ENCODE measurements around the gene MYT1. TPM values are rescaled to one million over a fixed set of nuclear protein-coding genes. Genes with fewer than 3 reads are reported as not detected.
"Not testable (repeated sequence)": the region's sequence is repeated elsewhere in the genome, so short reads cannot be mapped to it uniquely, and the experiment has no call there.

MYT1 gene
- total RNA-seq, 1 donor from 2014 or later: 1.2 TPM

DNA sequence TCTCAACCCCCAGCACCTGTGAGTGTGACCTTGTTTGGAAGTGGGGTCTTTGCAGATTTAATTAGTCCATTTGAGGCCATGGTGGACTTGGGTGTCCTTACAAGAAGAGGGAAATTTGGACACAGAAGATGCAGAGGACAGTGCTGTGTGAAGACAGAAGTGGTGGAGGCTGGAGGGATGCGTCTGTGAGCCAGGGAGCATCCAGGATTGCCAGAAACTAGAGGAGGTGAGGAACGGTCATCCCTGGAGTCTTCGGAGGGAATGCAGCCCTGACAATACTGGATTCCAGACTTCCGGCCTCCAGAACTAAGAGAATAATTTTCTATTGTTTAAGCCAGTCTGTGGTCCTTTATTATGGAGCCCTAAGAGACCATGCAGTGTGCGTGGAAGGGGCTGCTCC, 34.0 kb upstream of the MYT1 start:
- H3K27ac Mint-ChIP-seq: no peak overlapping the region
- H3K9ac ChIP-seq: no peak overlapping the region
- no peaks in the 10 kb centered on the region for H4K20me1 ChIP-seq (ENCODE audit: low read depth)
- no peaks in the 10 kb centered on the region for H3K36me3 ChIP-seq
- no peak overlapping the region for H3K4me3 ChIP-seq
- H3K9me3 Mint-ChIP-seq: peaks cover 7% of the 10 kb centered on the region
- H3F3A ChIP-seq (ENCODE audit: low read depth): peaks cover 6% of the 10 kb centered on the region
- no peak overlapping the region for H3K4me3 Mint-ChIP-seq
- no peak overlapping the region for H3K4me2 ChIP-seq
- H3K36me3 Mint-ChIP-seq: no peaks in the 10 kb centered on the region
- no peak for DNase-seq (ENCODE audit: low spot score)
- no peak for TF ChIP-seq EZH2phosphoT487 (IDR thresholded peaks at IDR 0.05)
- TF ChIP-seq CTCF (IDR thresholded peaks at IDR 0.05): no peak
- TF ChIP-seq EZH2 (IDR thresholded peaks at IDR 0.05): no peak
- no peak overlapping the region for H3K27ac ChIP-seq
- peaks cover 10% of the 10 kb centered on the region for H3K27me3 ChIP-seq
- H2AFZ ChIP-seq (replicated peaks): no peak overlapping the region
- no peaks in the 10 kb centered on the region for H3K79me2 ChIP-seq (ENCODE audit: low read depth)
- H3K4me1 Mint-ChIP-seq: peaks cover 6% of the 10 kb centered on the region
- H3K4me1 ChIP-seq: no peaks in the 10 kb centered on the region
- peaks cover 8% of the 10 kb centered on the region for H3K27me3 Mint-ChIP-seq (ENCODE audit: insufficient read depth, low read depth)
- no peaks in the 10 kb centered on the region for H3K9me3 ChIP-seq (ENCODE audit: low read depth)

- Histone ChIP-seq H3K4me3 (no peak overlapping the region), H3K79me2 (ENCODE audit: low read depth) (no peaks in the 10 kb centered on the region), H3K9me3 (ENCODE audit: low read depth) (no peaks in the 10 kb centered on the region), H3K27me3 (peaks cover 10% of the 10 kb centered on the region), H2AFZ (replicated peaks) (no peak overlapping the region), H3K4me2 (no peak overlapping the region), H3K27ac (no peak overlapping the region), H3K4me1 (no peaks in the 10 kb centered on the region), H3K36me3 (no peaks in the 10 kb centered on the region), H3F3A (ENCODE audit: low read depth) (peaks cover 6% of the 10 kb centered on the region), H4K20me1 (ENCODE audit: low read depth) (no peaks in the 10 kb centered on the region), H3K9ac (no peak overlapping the region)
- no peak for TF ChIP-seq EZH2phosphoT487 (IDR thresholded peaks at IDR 0.05)
- no peaks in the 10 kb centered on the region for H3K36me3 Mint-ChIP-seq
- peaks cover 7% of the 10 kb centered on the region for H3K9me3 Mint-ChIP-seq
- DNase-seq (ENCODE audit: low spot score): no peak
- peaks cover 8% of the 10 kb centered on the region for H3K27me3 Mint-ChIP-seq (ENCODE audit: insufficient read depth, low read depth)
- H3K4me3 Mint-ChIP-seq: peak overlapping the region; percentile 47
- H3K27ac Mint-ChIP-seq: peak overlapping the region; percentile 12
- peaks cover 6% of the 10 kb centered on the region for H3K4me1 Mint-ChIP-seq
These were observed 33.4 kb upstream of the MYT1 start for GRCh38 chr20:64130876-64131275.

DNA sequence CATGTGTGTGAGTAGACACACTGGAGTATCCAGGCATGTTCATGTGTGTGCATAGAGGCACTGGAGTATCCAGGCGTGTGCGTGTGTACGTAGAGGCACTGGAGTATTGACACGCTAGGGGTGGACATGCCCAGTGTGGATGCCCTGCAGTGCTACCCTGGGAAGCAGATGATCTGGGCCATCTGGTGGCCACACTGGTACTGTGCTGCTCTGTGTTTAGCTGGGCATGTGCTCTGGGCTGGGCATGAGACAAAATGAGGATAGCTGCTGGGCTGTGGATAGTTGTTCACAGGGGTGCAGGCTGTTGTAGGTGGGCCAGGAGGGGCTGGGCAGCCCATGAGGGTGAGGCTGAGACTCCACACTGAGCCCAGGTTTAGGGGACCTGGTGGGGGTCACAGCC, 32.8 kb upstream of the MYT1 start:
- peaks cover 6% of the 10 kb centered on the region for H3K4me1 Mint-ChIP-seq
- Histone ChIP-seq H3K79me2 (ENCODE audit: low read depth) (no peaks in the 10 kb centered on the region), H2AFZ (replicated peaks) (no peak overlapping the region), H3K9ac (no peak overlapping the region), H3K27me3 (peaks cover 10% of the 10 kb centered on the region), H3K27ac (no peak overlapping the region), H3K9me3 (ENCODE audit: low read depth) (no peaks in the 10 kb centered on the region), H3K4me1 (no peaks in the 10 kb centered on the region), H3K4me3 (no peak overlapping the region), H3K4me2 (no peak overlapping the region), H3F3A (ENCODE audit: low read depth) (peaks cover under 1% of the 10 kb centered on the region), H4K20me1 (ENCODE audit: low read depth) (no peaks in the 10 kb centered on the region), H3K36me3 (no peaks in the 10 kb centered on the region)
- H3K27ac Mint-ChIP-seq: no peak overlapping the region
- DNase-seq (ENCODE audit: low spot score): no peak
- TF ChIP-seq EZH2 (IDR thresholded peaks at IDR 0.05): no peak
- no peak for TF ChIP-seq EZH2phosphoT487 (IDR thresholded peaks at IDR 0.05)
- no peak for TF ChIP-seq CTCF (IDR thresholded peaks at IDR 0.05)
- H3K4me3 Mint-ChIP-seq: no peak overlapping the region
- H3K9me3 Mint-ChIP-seq: peaks cover 7% of the 10 kb centered on the region
- H3K36me3 Mint-ChIP-seq: no peaks in the 10 kb centered on the region
- H3K27me3 Mint-ChIP-seq (ENCODE audit: insufficient read depth, low read depth): peaks cover 8% of the 10 kb centered on the region

- Histone ChIP-seq H4K20me1 (ENCODE audit: low read depth) (no peaks in the 10 kb centered on the region), H3K9ac (no peak overlapping the region), H3K36me3 (no peaks in the 10 kb centered on the region), H3K79me2 (ENCODE audit: low read depth) (no peaks in the 10 kb centered on the region), H3K27ac (no peak overlapping the region), H3K4me1 (peaks cover 3% of the 10 kb centered on the region), H3K4me3 (no peak overlapping the region), H3F3A (ENCODE audit: low read depth) (no peaks in the 10 kb centered on the region), H3K4me2 (no peak overlapping the region), H3K27me3 (no peaks in the 10 kb centered on the region), H3K9me3 (ENCODE audit: low read depth) (no peaks in the 10 kb centered on the region), H2AFZ (replicated peaks) (no peak overlapping the region)
- TF ChIP-seq EZH2phosphoT487 (IDR thresholded peaks at IDR 0.05): no peak
- no peak for TF ChIP-seq EZH2 (IDR thresholded peaks at IDR 0.05)
- TF ChIP-seq CTCF (IDR thresholded peaks at IDR 0.05): peak; percentile 59
- no peak overlapping the region for H3K27ac Mint-ChIP-seq
- peak; percentile 60 for DNase-seq (ENCODE audit: low spot score)
- no peaks in the 10 kb centered on the region for H3K36me3 Mint-ChIP-seq
- H3K27me3 Mint-ChIP-seq (ENCODE audit: insufficient read depth, low read depth): peaks cover 18% of the 10 kb centered on the region
- H3K4me1 Mint-ChIP-seq: peaks cover 10% of the 10 kb centered on the region
- no peak overlapping the region for H3K4me3 Mint-ChIP-seq
- peaks cover 3% of the 10 kb centered on the region for H3K9me3 Mint-ChIP-seq
These were observed 30.3 kb upstream of the MYT1 start for GRCh38 chr20:64133951-64134407.

DNA sequence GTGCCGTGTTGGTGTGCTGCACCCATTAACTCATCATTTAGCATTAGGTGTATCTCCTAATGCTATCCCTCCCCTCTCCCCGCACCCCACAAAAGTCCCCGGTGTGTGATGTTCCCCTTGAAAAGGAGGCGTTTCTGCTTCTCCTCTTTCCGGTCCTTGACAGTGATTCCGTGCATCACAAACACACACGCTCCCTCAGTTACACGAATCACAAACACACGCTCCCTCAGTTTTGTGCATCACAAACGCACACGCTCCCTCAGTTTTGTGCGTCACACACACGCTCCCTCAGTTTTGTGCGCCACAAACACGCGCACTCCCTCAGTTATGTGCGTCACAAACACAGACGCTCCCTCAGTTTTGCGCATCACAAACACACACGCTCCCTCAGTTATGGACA, 29.5 kb upstream of the MYT1 start:
- H3K9ac ChIP-seq; H3K9me3 Mint-ChIP-seq; H3K27ac Mint-ChIP-seq; H3K36me3 ChIP-seq; H3K4me3 Mint-ChIP-seq; H3K9me3 ChIP-seq (ENCODE audit: low read depth); H3K4me3 ChIP-seq; H3K36me3 Mint-ChIP-seq; H3K79me2 ChIP-seq (ENCODE audit: low read depth); DNase-seq (ENCODE audit: low spot score); H3K27me3 ChIP-seq; H3F3A ChIP-seq (ENCODE audit: low read depth); H3K4me2 ChIP-seq; H2AFZ ChIP-seq (replicated peaks); H3K27ac ChIP-seq; H4K20me1 ChIP-seq (ENCODE audit: low read depth): not testable (repeated sequence)
- H3K4me1 ChIP-seq: peaks cover 11% of the 10 kb centered on the region
- peaks cover 18% of the 10 kb centered on the region for H3K27me3 Mint-ChIP-seq (ENCODE audit: insufficient read depth, low read depth)
- H3K4me1 Mint-ChIP-seq: peaks cover 13% of the 10 kb centered on the region

Data from neural progenitor cell (in vitro differentiated cells).